Myocyte (in vitro differentiated cells): ENCODE measurements around the gene MIPEP. TPM values are rescaled to one million over a fixed set of nuclear protein-coding genes. Genes with fewer than 3 reads are reported as not detected.

Experiments
- DNase-seq: peaks from one replicate; pipeline ENCODE4 v3.0.0-alpha.2; 2012; ENCODE audit warnings: low read depth
- total RNA-seq: library from RNA; depleted of rRNA; stranded (reverse); fragments of >200 nt; gene quantifications from 2 replicates; pipeline ENCODE4 v1.2.3, GENCODE V29; 2014

Gene MIPEP
- total RNA-seq, 1 donor from 2014 or later: 19.9 TPM

DNA sequence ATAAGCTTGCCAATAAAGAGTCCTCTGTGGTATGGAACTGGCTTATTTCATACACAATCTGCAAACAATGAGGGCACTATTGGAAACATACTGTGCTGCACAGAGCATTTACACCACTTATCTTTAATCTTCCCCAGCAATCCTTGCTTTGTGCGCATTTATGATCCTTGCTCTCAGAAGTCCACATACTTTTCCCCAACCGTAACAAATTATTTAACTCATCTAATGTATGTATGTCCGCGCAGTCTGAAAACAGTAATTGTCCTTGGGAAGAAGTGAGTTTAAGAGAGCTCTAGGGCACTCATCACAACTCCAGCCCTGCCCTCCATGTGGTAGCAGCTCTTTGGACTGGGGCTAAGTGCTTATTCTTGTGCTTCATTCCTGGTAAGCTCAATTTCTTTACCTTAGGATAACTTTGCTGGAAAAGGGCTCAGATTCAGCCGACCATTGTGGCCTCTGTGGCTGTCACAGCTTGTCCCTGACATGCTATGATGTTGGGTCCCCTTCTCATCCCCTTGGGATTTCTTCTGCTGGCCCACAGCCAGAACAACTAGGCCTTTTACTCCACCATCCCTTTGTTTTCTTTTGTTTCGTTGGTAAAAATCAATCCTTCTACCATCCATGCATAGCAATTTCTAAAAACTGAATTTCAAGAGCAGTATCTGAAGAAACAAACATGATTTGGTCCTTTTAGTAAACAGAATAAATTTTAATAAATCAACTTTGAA is 166.3 kb downstream of the MIPEP start:
- DNase-seq: no peak

DNA sequence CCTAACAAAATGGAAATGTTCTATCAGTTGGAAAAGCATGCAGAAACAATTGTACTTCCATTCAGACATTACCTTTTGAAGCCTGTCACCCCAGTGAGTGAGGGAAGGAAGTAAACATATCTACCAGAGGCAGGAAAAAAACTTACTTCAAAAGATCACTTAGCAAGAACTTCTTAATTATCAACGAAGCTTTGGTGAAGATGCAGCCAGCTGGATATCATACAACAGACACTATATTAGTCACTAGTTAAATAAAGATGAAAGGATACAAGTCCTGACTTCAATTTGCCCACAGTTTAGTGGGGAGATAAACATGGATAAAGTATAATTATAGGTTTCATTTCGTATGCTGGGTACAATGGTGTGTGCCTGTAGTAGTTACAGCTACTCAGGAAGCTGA is 170.2 kb downstream of the MIPEP start:
- no peak for DNase-seq

DNA sequence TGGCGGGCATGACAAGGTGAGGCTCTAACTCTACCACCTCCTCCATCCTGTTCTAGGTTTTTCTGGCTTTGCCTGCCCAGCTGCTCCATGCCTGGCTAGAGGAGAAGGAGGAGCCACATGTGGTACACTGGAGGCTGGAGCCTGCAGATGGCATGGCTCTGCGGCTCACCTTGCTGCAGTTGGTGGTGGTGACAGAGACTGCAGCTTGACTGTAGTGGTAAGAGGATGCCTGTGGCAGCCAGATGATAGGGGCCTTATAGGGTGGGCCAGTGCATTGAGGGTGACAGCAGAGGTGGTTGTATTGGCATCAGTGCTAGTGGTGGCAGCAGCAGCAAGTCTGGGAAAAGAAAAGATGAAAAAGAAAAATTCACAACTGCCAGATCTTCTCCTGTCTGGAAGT is 172.8 kb downstream of the MIPEP start:
- DNase-seq: no peak

DNA sequence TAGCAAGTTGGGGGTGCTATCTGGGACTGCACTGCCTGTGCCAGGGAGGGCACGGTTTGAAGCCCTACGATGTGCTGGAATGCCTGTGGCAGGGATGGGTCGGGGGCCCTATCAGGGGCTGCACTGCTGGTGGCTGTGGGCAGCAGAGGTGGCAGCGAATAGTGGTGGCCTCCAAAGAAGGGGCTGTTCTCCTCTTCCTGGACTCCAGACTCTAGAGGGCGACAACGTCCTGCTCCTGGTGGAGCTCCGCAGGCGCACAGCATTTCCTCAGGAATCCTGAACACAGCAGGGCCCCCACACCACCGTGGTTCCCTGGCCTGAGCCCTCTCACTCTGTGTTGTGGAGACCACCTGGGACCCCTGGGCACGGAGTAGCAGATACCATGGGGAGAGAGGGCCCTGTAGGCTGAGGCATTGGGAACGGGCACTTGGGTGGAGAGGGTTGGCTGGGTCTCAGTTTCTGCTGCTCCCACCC is 173.4 kb downstream of the MIPEP start:
- DNase-seq: no peak

DNA sequence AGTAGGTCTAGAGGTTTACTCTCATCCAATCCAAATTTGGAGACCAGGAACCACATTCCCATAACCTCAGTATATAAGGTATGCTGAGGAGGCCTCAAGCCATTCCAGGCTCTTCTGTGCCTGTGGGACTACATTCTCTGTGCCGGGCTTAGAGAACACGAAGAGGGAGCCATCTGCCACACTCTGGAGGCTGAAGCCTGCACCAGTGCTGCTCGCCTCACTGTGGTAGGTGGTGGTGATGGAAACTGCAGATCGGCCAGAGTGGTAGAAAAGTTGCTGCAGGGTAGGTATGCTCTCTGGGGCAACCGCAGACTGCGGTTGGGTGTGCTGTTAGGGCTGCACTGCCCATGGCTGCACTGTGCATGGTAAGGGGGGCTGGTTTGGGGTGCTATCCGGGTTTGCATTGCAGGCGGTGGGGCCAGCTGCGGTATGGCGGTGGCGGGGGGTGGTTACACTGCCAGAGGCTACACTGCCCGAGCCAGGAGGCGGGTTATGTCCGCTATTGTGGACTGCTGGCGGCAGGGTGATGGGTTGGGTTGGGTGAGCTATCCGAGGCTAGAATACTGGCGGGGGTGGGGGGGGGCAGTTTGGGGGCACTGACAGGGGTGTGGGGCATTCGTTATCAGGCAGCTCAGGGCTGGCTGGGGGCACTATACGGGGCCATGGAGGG is 174.0 kb downstream of the MIPEP start:
- DNase-seq: no peak

DNA sequence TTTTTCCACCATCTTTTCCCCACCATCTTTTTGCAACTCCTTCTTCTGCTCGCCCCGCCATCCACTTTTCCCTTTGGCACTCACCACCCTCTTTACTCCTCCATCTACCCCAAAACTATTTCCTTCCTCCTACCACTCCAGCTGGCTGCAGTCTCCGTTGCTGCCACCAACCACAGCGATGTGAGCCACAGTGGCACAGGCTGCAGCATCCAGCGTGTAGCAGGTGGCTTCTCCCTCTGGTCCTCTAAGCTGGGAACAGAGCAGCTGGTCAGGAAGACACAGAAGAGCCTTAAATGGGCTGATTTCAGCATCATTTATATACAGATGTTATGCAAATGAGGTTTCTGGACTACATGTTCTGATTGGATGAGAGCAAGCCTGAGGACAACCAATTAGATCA is 174.5 kb downstream of the MIPEP start:
- DNase-seq: peak; percentile 60

DNA sequence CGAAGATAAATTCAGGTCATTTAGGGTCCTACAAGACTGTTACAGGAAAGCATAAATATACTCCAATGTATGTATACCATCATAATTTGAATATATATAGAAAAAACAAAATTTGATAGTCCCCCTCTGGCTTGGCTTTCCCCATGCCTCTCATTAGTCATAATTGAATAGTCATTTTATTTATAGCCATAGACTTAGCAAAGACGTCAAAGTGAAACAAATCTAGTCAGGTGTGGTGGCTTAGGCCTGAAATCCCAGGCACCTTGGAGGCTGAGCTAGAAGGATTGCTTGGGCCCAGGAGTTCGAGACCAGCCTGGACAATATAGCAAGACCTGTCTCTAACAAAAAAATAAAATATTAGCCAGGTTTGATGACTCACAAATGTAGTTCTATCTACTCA is 177.8 kb downstream of the MIPEP start:
- no peak for DNase-seq

DNA sequence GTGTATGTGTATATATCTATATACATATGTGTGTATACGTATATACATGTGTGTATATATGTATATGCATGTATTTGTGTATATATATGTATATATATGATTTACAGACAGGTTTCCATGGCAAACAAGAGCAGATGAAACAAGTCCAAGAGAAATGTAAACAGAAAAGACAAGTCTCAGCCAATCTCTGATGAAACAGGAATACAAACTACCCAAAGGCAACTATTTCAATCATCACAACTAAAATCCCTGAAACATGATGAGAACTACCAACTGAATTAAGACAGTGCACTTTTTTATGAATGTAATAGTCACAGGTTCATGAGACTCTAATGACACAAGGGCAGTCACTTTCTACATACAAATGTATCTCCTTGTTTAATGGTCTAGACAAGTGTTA is 178.8 kb downstream of the MIPEP start:
- DNase-seq: no peak

DNA sequence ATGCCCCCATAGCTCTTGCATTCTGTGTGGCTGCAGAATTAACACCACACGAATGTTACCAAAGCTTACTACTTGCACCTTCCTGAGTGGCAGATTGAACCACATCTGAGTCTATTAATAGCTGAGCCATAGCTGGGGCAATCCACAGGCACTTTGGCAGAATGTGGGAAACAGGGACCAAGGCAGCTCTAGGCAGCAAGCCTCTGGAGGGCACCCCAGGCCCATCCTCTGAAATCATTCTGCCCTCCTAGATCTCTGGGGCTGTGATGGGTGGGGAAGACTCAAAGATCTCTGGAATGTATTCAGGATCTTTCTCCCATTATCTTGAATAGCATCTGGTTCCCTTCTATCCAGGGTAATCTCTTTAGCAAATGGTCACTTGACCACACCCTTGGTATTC is 179.7 kb downstream of the MIPEP start:
- DNase-seq: peak; percentile 88

DNA sequence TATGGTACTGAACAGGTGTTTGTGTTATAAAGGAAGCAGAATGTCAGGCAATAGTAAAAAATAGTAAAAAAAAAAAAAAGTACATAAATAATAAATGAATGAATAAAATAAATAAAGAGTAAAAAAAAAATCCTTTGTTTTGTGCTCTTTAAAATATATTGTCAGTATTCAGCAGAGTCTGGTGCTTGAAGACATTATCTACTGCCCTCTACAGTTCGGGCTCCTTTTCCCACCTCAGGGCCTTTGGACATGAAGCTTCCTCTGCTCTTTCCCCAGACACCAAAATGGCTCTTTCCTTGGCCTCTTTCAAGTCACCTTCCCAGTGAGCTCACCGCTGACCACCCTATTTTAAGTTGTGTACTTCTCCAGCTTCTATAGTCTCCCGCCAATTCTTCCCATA is 181.5 kb downstream of the MIPEP start:
- DNase-seq: no peak

DNA sequence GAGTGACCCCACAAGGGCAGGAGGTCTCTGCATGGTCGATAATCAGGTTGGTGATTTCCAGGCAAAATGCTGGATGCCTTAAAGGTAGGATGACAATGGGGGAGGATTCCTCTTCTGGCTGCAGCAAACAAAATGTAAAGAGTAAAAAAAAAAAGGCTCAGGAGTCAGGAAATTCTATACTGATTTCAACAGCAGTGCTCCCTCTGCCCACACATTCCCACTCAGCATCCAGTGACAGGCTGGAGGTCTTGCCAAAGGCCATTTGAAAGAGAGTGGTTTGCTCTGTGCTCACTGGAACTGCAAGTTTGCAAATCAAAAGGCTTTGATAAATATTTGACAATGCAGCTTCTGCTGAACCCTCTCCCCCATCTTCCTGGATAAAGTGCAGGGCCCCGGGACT is 183.6 kb downstream of the MIPEP start:
- no peak for DNase-seq

DNA sequence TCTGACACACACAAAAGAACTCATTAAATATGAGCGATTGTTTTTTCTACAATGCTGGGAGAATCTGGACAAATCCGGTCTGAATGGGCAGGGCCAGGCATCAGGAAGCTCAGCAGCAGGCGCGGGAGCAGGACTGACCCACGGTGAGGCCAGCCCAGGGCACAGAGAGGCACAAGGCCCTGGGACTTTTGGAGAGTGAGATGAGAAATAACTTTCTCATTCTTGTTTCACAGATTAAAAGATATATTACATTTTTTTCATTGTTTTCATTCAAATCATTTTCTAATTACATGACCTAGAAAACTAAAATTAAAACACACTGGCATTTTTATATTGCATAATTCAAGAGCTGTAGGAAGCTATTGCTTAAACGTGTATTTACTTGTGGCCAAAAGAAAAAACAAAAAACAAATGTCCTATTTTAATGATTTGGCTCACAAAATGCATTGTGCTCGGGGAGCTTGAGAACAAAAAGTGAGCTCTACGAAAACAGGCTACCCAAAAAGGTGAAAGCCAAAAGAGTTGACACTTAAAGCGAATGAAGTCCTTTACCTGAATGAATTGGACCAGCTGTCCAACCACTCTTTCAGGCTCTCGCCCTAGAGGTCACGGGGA is 185.8 kb downstream of the MIPEP start:
- DNase-seq: no peak

DNA sequence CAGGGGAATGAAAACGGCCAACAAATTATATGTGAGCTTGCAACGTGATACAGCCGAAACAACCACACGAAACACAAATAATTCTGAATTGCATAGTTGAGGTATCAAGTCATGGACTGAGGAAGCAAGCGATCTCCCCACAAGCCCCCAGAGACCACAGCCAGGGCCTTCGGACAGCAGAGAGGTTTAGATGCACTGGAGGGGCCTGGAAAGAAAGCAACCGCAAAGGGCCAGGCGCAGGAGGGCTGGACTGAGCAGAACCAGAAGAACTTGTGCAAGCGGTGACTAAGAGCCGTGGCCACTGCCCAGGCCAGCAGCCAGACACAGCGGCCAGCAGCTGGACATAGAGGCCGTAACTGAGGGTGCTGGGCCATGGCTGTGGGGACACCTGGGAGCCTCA is 187.6 kb downstream of the MIPEP start:
- DNase-seq: peak; percentile 100

DNA sequence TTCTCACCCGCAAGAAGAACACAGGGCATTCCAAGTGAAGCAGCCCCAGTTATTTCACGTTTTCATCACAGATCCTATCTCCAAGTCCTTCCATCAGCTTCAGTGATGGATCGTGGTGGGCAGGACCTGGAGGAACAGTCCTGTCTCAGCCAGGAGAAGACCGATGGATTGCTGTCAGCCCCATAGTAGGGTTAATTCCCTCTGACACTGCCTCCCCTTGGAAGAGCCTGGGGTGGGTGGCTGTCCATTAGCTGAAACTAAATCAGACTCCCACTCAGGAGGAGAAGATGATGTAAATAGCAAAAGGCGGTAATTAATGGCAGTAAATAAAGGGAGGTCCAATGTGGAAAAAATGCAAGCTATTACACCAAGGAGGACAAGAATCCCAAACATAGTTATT is 188.0 kb downstream of the MIPEP start:
- DNase-seq: no peak

DNA sequence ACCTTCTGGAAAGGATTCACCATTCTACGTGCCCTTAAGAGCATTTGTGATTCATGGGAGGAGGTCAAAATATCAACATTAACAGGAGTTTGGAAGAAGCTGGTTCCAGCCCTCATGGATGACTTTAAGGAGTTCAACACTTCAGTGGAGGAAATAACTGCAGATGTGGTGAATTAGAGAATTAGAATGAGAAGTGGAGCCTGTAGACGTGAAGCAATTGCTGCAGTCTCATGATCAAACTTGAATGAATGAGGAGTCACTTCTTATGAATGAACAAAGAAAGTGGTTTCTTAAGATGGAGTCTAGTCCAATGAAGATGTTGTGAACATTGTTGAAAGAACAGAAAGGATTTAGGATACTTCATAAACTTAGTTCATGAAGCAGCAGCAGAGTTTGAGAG is 189.9 kb downstream of the MIPEP start:
- DNase-seq: no peak

DNA sequence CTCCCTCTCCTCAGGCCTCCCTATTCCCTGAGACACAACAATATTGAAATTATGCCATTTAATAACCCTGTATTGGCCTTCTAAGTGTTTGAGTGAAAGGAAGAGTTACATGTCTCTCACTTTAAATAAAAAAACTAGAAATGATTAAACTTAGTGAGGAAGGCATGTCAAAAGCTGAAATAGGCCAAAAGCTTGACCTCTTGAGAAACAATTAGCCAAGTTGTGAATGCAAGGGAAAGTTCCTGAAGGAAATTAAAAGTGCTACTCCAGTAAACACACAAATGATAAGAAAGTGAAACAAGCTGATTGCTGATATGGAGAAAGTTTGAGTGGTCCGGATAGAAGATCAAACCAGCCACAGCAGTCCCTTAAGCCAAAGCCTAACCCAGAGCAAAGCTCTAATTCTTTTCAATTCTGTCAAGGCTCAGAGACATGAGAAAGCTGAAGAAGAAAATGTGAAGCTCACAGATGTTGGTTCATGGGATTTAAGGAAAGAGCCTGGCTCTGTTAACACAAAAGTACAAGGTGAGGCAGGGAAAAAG is 191.4 kb downstream of the MIPEP start:
- DNase-seq: no peak

DNA sequence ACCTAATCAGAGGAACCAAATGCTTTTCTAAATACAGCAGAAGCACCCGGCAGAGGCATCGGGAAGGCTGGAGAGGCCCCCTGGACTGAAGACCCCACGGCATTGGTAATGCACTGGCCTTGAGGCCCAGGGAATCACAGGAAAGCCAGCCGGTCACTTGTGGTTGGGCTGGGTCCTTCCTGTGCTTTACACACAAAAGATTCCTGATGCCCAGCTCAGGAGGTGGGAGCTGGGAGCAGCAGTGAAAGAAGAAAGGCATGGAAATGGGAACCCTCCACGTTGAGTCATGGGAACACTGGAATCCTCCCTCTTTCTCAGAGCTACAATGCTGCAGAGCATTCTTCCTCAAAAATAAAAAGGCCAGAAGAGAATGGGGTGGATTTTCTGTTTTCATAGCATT is 192.6 kb downstream of the MIPEP start:
- no peak for DNase-seq

DNA sequence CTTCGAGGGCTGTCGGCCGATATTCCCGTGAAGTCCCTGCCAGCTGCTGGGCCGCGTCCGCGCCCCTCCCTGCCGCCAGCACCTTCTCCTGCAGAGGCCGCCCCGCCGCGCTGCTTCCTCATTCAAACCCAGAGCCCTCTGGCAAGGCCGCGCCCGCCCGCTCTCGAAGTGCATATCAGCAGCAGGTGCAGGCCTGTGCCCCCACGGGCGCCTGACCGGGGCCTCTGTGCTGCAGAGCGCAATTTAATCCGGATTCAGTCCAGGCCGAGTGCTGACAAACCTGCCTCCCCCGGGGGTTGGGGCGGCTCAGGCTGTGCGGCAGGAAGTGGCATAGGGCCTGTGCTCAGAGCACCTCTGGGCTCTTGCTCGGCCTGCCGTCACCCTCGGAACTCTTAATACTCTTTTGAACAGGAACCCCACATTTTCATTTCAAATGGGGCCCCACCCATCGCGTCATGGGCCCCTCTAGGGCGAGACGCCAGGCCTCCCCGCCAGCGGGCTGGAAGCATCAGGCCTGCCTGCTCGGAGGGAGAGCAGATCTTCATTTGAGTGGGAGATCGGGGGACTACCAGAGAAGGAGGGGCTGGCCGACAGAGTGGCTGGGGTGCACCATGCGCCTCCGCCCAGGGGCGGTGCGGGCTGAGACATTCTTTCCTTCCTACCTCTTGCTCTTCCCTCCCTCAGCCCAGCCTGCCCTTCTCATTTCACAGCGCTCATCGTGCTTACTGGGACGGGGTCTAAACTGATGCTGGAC is 193.3 kb downstream of the MIPEP start:
- DNase-seq: no peak

DNA sequence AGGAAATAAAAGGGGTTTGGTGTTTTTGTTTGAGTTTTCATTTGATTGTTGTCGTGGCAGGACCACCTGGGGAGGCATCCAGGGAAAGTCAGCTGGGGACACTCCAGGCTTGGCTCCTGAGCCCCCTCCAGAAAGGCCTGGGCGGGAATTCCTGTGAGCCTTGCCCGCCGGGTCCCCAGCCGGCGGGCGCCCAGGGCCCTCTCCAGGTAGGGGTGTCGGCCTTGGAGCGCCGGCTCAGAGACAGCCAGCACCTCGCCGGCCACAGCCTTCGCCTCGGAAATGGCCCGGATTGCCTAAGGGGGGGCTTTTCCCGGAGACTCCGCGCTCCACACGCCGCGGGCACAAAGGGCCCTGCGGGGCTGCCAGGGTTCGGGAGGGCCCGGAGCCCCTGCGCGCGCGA is 194.0 kb downstream of the MIPEP start:
- DNase-seq: no peak

DNA sequence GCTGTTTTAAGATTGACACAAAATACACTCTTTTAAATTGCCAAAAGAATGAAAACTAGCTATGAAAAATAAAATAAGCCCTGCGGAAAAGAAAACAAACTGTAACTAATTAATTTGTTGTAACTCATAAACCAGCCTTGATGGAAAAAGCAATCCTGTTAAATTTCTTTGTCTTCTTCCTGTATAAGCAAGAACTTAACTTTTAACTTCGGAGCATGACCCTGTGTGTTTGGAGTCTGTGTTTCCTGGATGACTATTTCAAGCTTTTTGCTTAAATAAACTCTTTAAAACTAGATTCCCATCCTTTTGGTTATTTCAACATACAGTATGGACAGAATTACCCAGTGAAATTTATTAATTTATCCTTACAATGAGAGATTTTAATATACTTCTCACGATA is 196.4 kb downstream of the MIPEP start:
- no peak for DNase-seq

DNA sequence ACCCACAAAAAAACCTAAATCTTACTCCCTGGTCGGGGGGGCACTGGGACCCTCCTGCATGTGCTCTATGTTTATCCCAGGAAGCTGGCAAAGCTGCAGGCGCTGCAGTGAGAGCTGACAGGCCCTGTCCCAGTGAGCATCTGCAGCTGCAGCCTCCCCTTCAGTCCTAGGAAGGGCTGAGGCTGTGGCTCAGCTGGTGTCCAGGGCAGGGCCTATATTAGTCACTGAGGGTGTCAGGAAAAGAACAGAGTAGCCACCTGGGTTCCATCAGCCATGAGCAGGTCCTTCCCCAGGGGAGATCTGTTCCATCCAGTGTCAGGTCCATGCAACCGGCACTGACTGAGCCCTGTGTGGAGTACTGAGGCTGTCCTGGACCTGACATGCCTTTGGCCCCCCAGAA is 198.5 kb downstream of the MIPEP start:
- no peak for DNase-seq

DNA sequence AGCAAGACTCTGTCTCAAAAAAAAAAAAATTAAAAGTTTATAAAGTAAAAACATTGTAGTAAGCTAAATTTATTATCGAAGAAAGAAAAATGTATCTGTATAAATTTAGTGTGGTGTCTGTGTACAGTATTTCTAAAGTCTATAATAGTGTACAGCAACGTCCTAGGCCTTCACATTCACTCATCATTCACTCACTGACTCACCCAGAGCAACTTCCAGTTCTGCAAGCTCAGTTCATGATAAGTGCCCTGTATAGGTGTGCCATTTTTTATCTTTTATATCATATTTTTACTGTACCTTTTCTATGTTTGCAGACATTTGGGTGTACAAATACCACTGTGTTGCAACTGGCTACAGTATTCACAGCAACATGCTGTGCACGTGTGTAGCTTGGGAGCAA is 200.9 kb downstream of the MIPEP start:
- DNase-seq: no peak
